PC-3 (cell line): ENCODE data around the gene KIAA1210. TPM values are rescaled to one million over a fixed set of nuclear protein-coding genes. Genes with fewer than 3 reads are reported as not detected.

ENCODE experiments used
- ATAC-seq: fragments of 200-7000 bp; cut with Tn5 transposase; 2 replicates; pipeline ENCODE4 v1.9.1; 2020; ENCODE audit warnings: mild to moderate bottlenecking, moderate library complexity
- BruUV-seq: library from RNA; stranded (reverse); fragments of 400-500 nt; replicated peaks from 2 replicates; lab custom pipeline; 2021; lab: Mats Ljungman, UMichigan
- CTCF ChIA-PET: fragments of 300-600 bp; sonication (Branson Sonifier 250); formaldehyde crosslinking; loops from one replicate; lab custom pipeline; 2022; ENCODE audit warnings: antibody characterized with exemption; lab: Charles Lee
- POLR2A ChIA-PET: fragments of 300-600 bp; sonication (Branson Sonifier 250); formaldehyde crosslinking; loops from one replicate; lab custom pipeline; 2022; ENCODE audit warnings: antibody characterized with exemption; ENCODE audit not compliant: unreplicated experiment; lab: Charles Lee
- DNase-seq: peaks from one replicate; pipeline ENCODE4 v3.0.0-alpha.2; 2015
- H2AFZ ChIP-seq: fragments of 300-600 bp; sonication (generic); 2 replicates; pipeline ENCODE4 v1.6.0; 2016; ENCODE audit warnings: antibody characterized with exemption, low read length
- H3F3A ChIP-seq: fragments of 300-600 bp; sonication (generic); one replicate; pipeline ENCODE4 v1.6.0; 2017; ENCODE audit warnings: antibody characterized with exemption, low read length, control low read depth, mild to moderate bottlenecking; ENCODE audit not compliant: unreplicated experiment
- H3K27ac ChIP-seq: fragments of 300-600 bp; sonication (generic); 2 replicates; pipeline ENCODE4 v1.5.1; 2016; ENCODE audit warnings: mild to moderate bottlenecking, low read length
- H3K27me3 ChIP-seq: fragments of 300-600 bp; sonication (generic); 2 replicates; pipeline ENCODE4 v1.6.1; 2016; ENCODE audit warnings: low read length, mixed read lengths
- H3K36me3 ChIP-seq: fragments of 300-600 bp; sonication (generic); 2 replicates; pipeline ENCODE4 v1.6.1; 2016; ENCODE audit warnings: low read depth, mixed run types, low read length, mixed read lengths
- H3K4me1 ChIP-seq: fragments of 300-600 bp; sonication (generic); 2 replicates; pipeline ENCODE4 v1.5.1; 2016; ENCODE audit warnings: low read length; ENCODE audit not compliant: insufficient read depth
- H3K4me2 ChIP-seq: fragments of 300-600 bp; sonication (generic); 2 replicates; pipeline ENCODE4 v1.6.0; 2016; ENCODE audit warnings: low read length
- H3K4me3 ChIP-seq: fragments of 300-600 bp; sonication (generic); 2 replicates; pipeline ENCODE4 v1.5.1; 2016; ENCODE audit warnings: mild to moderate bottlenecking, low read length, mixed read lengths
- H3K79me2 ChIP-seq: fragments of 300-600 bp; sonication (generic); 2 replicates; pipeline ENCODE4 v1.6.1; 2017; ENCODE audit warnings: low read length, mixed read lengths
- H3K9ac ChIP-seq: fragments of 300-600 bp; sonication (generic); 2 replicates; pipeline ENCODE4 v1.6.0; 2016; ENCODE audit warnings: mild to moderate bottlenecking, low read length
- H3K9me2 ChIP-seq: fragments of 300-600 bp; sonication (generic); replicated peaks from 2 replicates; pipeline ENCODE4 v1.6.1; 2016; ENCODE audit warnings: mixed run types, low read length, mixed read lengths
- H3K9me3 ChIP-seq: fragments of 300-600 bp; sonication (generic); 2 replicates; pipeline ENCODE4 v1.6.1; 2016; ENCODE audit warnings: low read length, mixed read lengths
- H4K20me1 ChIP-seq: fragments of 300-600 bp; sonication (generic); 2 replicates; pipeline ENCODE4 v1.6.1; 2016; ENCODE audit warnings: low read length, mixed read lengths
- CTCF ChIP-seq: fragments of 300-600 bp; sonication (generic); conservative IDR thresholded peaks from 2 replicates; pipeline ENCODE4 v1.5.1; 2017; ENCODE audit warnings: antibody characterized with exemption, low read depth, mild to moderate bottlenecking, low read length
- EZH2 ChIP-seq: fragments of 300-600 bp; sonication (generic); IDR thresholded peaks from one replicate; pipeline ENCODE4 v1.6.1; 2017; ENCODE audit warnings: antibody characterized with exemption, mild to moderate bottlenecking, low read length; ENCODE audit not compliant: unreplicated experiment
- EZH2phosphoT487 ChIP-seq: fragments of 300-600 bp; sonication (generic); IDR thresholded peaks from 2 replicates; pipeline ENCODE4 v1.6.1; 2018; ENCODE audit warnings: mild to moderate bottlenecking, antibody characterized with exemption, low read length, borderline replicate concordance
- intact Hi-C: fragments of 100-400 bp; cut with micrococcal nuclease; formaldehyde crosslinking; loops from 2 replicates; pipeline ENCODE4 v1.9.0; 2023
- total RNA-seq: library from RNA; depleted of rRNA; stranded (reverse); fragments of >200 nt; gene quantifications from 2 replicates; pipeline ENCODE4 v1.2.3, GENCODE V29; 2014

The KIAA1210 gene
- total RNA-seq, 1 experiment from 2014 or later: 0.07 TPM

GRCh38 chrX:119042040-119042439 lies 85.6 kb downstream of the KIAA1210 start:
- no peak overlapping the region for H3K9ac ChIP-seq
- H3K9me2 ChIP-seq: no peaks in the 10 kb centered on the region
- no TSS peak for BruUV-seq
- H3K27me3 ChIP-seq: no peaks in the 10 kb centered on the region
- H3K9me3 ChIP-seq: no peaks in the 10 kb centered on the region
- H4K20me1 ChIP-seq: no peaks in the 10 kb centered on the region
- H2AFZ ChIP-seq: no peak overlapping the region
- DNase-seq: no peak
- no peaks in the 10 kb centered on the region for H3F3A ChIP-seq
- TF ChIP-seq EZH2 (no peak), EZH2phosphoT487 (no peak), CTCF (no peak)
- H3K27ac ChIP-seq: peak overlapping the region; percentile 47; the same call in 1 of the 2 replicates
- ChIA-PET CTCF (no interaction called here), POLR2A (interaction anchor here (0.5 kb wide), 1 partner anchor 25 kb away, joined by 6 read pairs; no protein-coding TSS in a partner anchor)
- intact Hi-C loops: no loop called here
- no peaks in the 10 kb centered on the region for H3K36me3 ChIP-seq
- H3K4me1 ChIP-seq: peaks cover 28% of the 10 kb centered on the region
- no peaks in the 10 kb centered on the region for H3K79me2 ChIP-seq
- ATAC-seq: no peak
- H3K4me2 ChIP-seq: no peak overlapping the region
- H3K4me3 ChIP-seq: no peak overlapping the region

- Histone ChIP-seq H3F3A (no peaks in the 10 kb centered on the region), H3K36me3 (no peaks in the 10 kb centered on the region), H4K20me1 (no peaks in the 10 kb centered on the region), H3K27ac (peak overlapping the region; percentile 47), H3K4me2 (peak overlapping the region; percentile 50), H3K9me2 (no peaks in the 10 kb centered on the region), H2AFZ (no peak overlapping the region), H3K4me1 (peaks cover 36% of the 10 kb centered on the region), H3K79me2 (no peaks in the 10 kb centered on the region), H3K4me3 (no peak overlapping the region), H3K27me3 (no peaks in the 10 kb centered on the region), H3K9ac (no peak overlapping the region), H3K9me3 (no peaks in the 10 kb centered on the region)
- no TSS peak for BruUV-seq
- peak; percentile 90 for ATAC-seq
- ChIA-PET POLR2A (no interaction called here), CTCF (interaction anchor here (0.6 kb wide), 2 partner anchors 26 to 190 kb away, joined by 3 to 5 read pairs; no protein-coding TSS in a partner anchor)
- peak; percentile 82 for DNase-seq
- TF ChIP-seq CTCF: no peak
- intact Hi-C loops: no loop called here
Measured at GRCh38 chrX:119041175-119041574, 86.4 kb downstream of the KIAA1210 start.

- DNase-seq: no peak
- Histone ChIP-seq H3K9me2 (no peaks in the 10 kb centered on the region), H3K4me2 (no peak overlapping the region), H3K4me1 (peaks cover 39% of the 10 kb centered on the region), H3K27ac (no peak overlapping the region), H3F3A (no peaks in the 10 kb centered on the region), H3K27me3 (no peaks in the 10 kb centered on the region), H3K79me2 (no peaks in the 10 kb centered on the region), H3K36me3 (no peaks in the 10 kb centered on the region), H3K9ac (no peak overlapping the region), H4K20me1 (no peaks in the 10 kb centered on the region), H3K9me3 (no peaks in the 10 kb centered on the region), H2AFZ (no peak overlapping the region), H3K4me3 (no peak overlapping the region)
- no peak for ATAC-seq
- intact Hi-C loops: no loop called here
- ChIA-PET CTCF (no interaction called here), POLR2A (no interaction called here)
- TF ChIP-seq CTCF (no peak), EZH2phosphoT487 (no peak), EZH2 (no peak)
- BruUV-seq: no TSS peak
Measured at GRCh38 chrX:119040432-119040831, 87.2 kb downstream of the KIAA1210 start.
